GM12875 (cell line): ENCODE data around the gene KIAA0319L.

Experiments
- H3K4me3 ChIP-seq: one replicate; pipeline ENCODE4 v1.5.1; 2011; ENCODE audit warnings: low read depth, low read length, control low read depth
- TF ChIP-seq, protein P1 (sequence below): IDR thresholded peaks from 2 replicates; pipeline ENCODE4 v1.5.1; 2011; ENCODE audit warnings: low read depth, mild to moderate bottlenecking, control low read depth, inconsistent platforms, low read length, moderate library complexity, borderline replicate concordance; ENCODE audit not compliant: insufficient read depth

The KIAA0319L gene

GRCh38 chr1:35401049-35401448 is 156.2 kb downstream of the KIAA0319L start:
- TF ChIP-seq, protein P1, sequence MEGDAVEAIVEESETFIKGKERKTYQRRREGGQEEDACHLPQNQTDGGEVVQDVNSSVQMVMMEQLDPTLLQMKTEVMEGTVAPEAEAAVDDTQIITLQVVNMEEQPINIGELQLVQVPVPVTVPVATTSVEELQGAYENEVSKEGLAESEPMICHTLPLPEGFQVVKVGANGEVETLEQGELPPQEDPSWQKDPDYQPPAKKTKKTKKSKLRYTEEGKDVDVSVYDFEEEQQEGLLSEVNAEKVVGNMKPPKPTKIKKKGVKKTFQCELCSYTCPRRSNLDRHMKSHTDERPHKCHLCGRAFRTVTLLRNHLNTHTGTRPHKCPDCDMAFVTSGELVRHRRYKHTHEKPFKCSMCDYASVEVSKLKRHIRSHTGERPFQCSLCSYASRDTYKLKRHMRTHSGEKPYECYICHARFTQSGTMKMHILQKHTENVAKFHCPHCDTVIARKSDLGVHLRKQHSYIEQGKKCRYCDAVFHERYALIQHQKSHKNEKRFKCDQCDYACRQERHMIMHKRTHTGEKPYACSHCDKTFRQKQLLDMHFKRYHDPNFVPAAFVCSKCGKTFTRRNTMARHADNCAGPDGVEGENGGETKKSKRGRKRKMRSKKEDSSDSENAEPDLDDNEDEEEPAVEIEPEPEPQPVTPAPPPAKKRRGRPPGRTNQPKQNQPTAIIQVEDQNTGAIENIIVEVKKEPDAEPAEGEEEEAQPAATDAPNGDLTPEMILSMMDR, result no peak
- no peak overlapping the region for H3K4me3 ChIP-seq

DNA sequence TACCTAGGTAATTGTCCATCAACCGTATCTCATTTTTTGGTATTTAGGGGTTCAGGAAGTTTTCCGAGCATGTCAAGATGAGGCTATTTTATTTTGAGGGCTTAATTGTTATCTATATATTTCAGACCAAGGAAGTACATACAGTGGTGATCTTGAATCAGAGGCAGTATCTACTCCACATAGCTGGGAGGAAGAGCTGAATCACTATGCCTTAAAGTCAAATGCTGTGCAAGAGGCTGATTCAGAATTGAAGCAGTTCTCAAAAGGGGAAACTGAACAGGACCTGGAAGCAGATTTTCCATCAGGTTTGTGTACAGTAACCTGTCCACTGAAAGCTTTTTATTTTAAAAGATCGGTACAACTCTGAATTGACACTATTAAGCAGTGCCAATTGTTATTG is 158.5 kb downstream of the KIAA0319L start:
- no peak overlapping the region for H3K4me3 ChIP-seq
- TF ChIP-seq, protein P1, result no peak

- H3K4me3 ChIP-seq, result no peak overlapping the region
- TF ChIP-seq, protein P1, result no peak
Measured at GRCh38 chr1:35394386-35394785, 162.8 kb downstream of the KIAA0319L start.

GRCh38 chr1:35390600-35391494 is 166.4 kb downstream of the KIAA0319L start:
- H3K4me3 ChIP-seq, result no peak overlapping the region
- TF ChIP-seq, protein P1, result no peak

GRCh38 chr1:35386959-35387358 is 170.2 kb downstream of the KIAA0319L start:
- TF ChIP-seq, protein P1, result no peak

DNA sequence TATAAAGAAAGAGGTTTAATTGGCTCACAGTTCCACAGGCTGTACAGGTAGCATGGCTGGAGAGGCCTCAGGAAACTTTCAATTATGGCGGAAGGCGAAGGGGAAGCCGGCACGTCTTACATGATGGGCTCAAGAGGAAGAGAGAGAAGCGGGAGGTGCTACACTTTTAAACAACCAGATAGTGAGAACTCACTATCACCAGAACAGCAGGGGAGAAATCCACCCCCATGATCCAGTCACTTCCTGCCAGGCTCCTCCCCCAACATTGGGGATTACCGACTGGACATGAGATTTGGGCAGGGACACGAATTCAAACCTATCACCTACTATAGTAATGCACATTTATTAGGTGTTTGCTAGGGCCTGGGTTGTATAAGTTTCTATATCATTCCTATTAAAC is 170.9 kb downstream of the KIAA0319L start:
- TF ChIP-seq, protein P1, result no peak
- H3K4me3 ChIP-seq, result no peak overlapping the region

More at GRCh38 chr1:35386959-35387358, 170.2 kb downstream of the KIAA0319L start:
- H3K4me3 ChIP-seq, result no peak overlapping the region
